K562 (cell line): ENCODE measurements around the gene GNAL. TPM values are rescaled to one million over a fixed set of nuclear protein-coding genes. Genes with fewer than 3 reads are reported as not detected.
A peak's percentile ranks its signal among the peaks of the same experiment; 100 is the strongest.

ENCODE experiments used
- ARID4B ChIP-seq: sonication (generic); formaldehyde crosslinking; IDR thresholded peaks from 2 replicates; pipeline ENCODE4 v1.8.0; 2022; ENCODE audit warnings: mild to moderate bottlenecking, missing genetic modification reagents
- BHLHE40 ChIP-seq: IDR thresholded peaks from 2 replicates; pipeline ENCODE4 v1.6.1; 2011; ENCODE audit warnings: low read length, improper control_type of control experiment
- EHMT2 ChIP-seq: fragments of 450-650 bp; IDR thresholded peaks from 2 replicates; pipeline ENCODE4 v1.6.1; 2018; ENCODE audit warnings: antibody characterized with exemption
- KLF1 ChIP-seq: fragments of 450-650 bp; IDR thresholded peaks from 2 replicates; pipeline ENCODE4 v1.6.1; 2016; ENCODE audit warnings: missing genetic modification characterization, missing compliant biosample characterization
- NFIX ChIP-seq: fragments of 250-450 bp; sonication (Bioruptor Pico); IDR thresholded peaks from 2 replicates; pipeline ENCODE4 v1.4.0; 2020; ENCODE audit warnings: low read depth, mild to moderate bottlenecking, moderate library complexity
- PHF20 ChIP-seq: fragments of 450-650 bp; IDR thresholded peaks from 2 replicates; pipeline ENCODE4 v1.6.1; 2018; ENCODE audit not compliant: partially characterized antibody
- PHF21A ChIP-seq: fragments of 450-650 bp; IDR thresholded peaks from 2 replicates; pipeline ENCODE4 v1.6.1; 2017; ENCODE audit warnings: low read depth, borderline replicate concordance
- PHF8 ChIP-seq: fragments of 200-600 bp; sonication (generic); IDR thresholded peaks from 2 replicates; pipeline ENCODE4 v1.6.1; 2012; ENCODE audit warnings: mixed run types, mild to moderate bottlenecking, inconsistent platforms, low read length, moderate library complexity, borderline replicate concordance
- ZFP91 ChIP-seq: sonication (generic); formaldehyde crosslinking; IDR thresholded peaks from 2 replicates; pipeline ENCODE4 v1.8.0; 2022; ENCODE audit warnings: mild to moderate bottlenecking, missing genetic modification reagents
- ZNF592 ChIP-seq: fragments of 450-650 bp; IDR thresholded peaks from 2 replicates; pipeline ENCODE4 v1.6.1; 2017; ENCODE audit warnings: antibody characterized with exemption, mild to moderate bottlenecking
- polyA plus RNA-seq, 8 experiments: library from polyadenylated mRNA; depleted of rRNA in 4 of 8; stranded (reverse) in 5 of 8; unstranded in 3 of 8; fragments of >200 nt; fragmentation: Nextera tagmentation in 2 of 8; fragmentation: Illumina TruSeq in 1 of 8; extraction: Ambion mirVana in 2 of 8; extraction: Trizol in 1 of 8; gene quantifications; 2 replicates each; pipeline versions ENCODE4 v1.2.1 to v1.2.3, GENCODE V29; 2011 to 2014; ENCODE audit warnings: inconsistent platforms in 1 of 8, missing spikeins in 1 of 8
- total RNA-seq, 7 experiments: library from RNA; depleted of rRNA in 6 of 7; stranded (reverse); fragments of >200 nt in 6 of 7; fragmentation: Illumina TruSeq in 2 of 7; extraction: Trizol in 2 of 7; gene quantifications; 2 replicates each; pipeline versions ENCODE4 v1.2.1 to v1.2.3, GENCODE V29; 2011 to 2021; ENCODE audit warnings: low replicate concordance in 1 of 7

GNAL gene
- total and polyA plus RNA-seq, 9 of the 15 experiments (the other 6 are each of a cell fraction or from before 2014, with no cell fraction given): under 0.01 to 0.10 (median 0.01) TPM; not detected in 5

- TF ChIP-seq ARID4B (CRISPR knock-in tag): 0 out of 2 replicates have a peak, but pooled peaks have one; percentile 40
- no peak for TF ChIP-seq NFIX
- no peak for TF ChIP-seq BHLHE40
- TF ChIP-seq PHF8: peak; percentile 99
- no peak for TF ChIP-seq EHMT2
- no peak; the same call in 1 of the 2 replicates for TF ChIP-seq PHF21A
- TF ChIP-seq PHF20: peak; percentile 78
- TF ChIP-seq ZNF592: no peak
- TF ChIP-seq KLF1 (tag): no peak
- TF ChIP-seq ZFP91 (CRISPR knock-in tag): no peak
These were observed 219.4 kb downstream of the GNAL start, which contains the start of gene MPPE1 (continued) for GRCh38 chr18:11908182-11909060.
